Lung (tissue), 12 donors: ENCODE results near the gene TBC1D5. TPM values are rescaled to one million over a fixed set of nuclear protein-coding genes. Genes with fewer than 3 reads are reported as not detected.
A peak's percentile ranks its signal among the peaks of the same experiment; 100 is the strongest.

Experiments used
- ATAC-seq: fragments of 200-7000 bp; cut with Tn5 transposase; one replicate; pipeline ENCODE4 v1.9.1; 2020; ENCODE audit warnings: moderate number of reproducible peaks; ENCODE audit not compliant: insufficient read depth, low FRiP score
- DNase-seq, 3 donors: peaks; one replicate each; pipeline ENCODE4 v3.0.0-alpha.2; 2013 to 2017
- H3K27ac ChIP-seq, 2 donors: one replicate each; pipeline ENCODE4 v1.5.1; 2013; ENCODE audit warnings: mild to moderate bottlenecking in 2 of 2, moderate library complexity in 2 of 2, control low read depth in 1 of 2, inconsistent platforms in 1 of 2, low read depth in 1 of 2, low read length in 1 of 2
- H3K27me3 ChIP-seq, 3 donors: one replicate each; pipeline ENCODE4 v1.5.1; 2013; ENCODE audit warnings: low read length in 2 of 3; ENCODE audit not compliant: control insufficient read depth in 3 of 3, insufficient read depth in 3 of 3
- H3K36me3 ChIP-seq, 4 donors: one replicate each; pipeline ENCODE4 v1.5.1; 2013; ENCODE audit warnings: low read length in 4 of 4, mild to moderate bottlenecking in 1 of 4, moderate library complexity in 1 of 4; ENCODE audit not compliant: control insufficient read depth in 4 of 4, insufficient read depth in 4 of 4
- H3K4me1 ChIP-seq, 5 donors: one replicate each; pipeline ENCODE4 v1.5.1; 2013; ENCODE audit warnings: low read length in 5 of 5, mild to moderate bottlenecking in 2 of 5, moderate library complexity in 1 of 5; ENCODE audit not compliant: control insufficient read depth in 5 of 5, insufficient read depth in 5 of 5
- H3K4me3 ChIP-seq: one replicate; pipeline ENCODE4 v1.5.1; 2013; ENCODE audit warnings: mild to moderate bottlenecking, control low read depth, moderate library complexity
- H3K9ac ChIP-seq, 2 donors: one replicate each; pipeline ENCODE4 v1.5.1; 2013; ENCODE audit warnings: low read length in 2 of 2, control low read depth in 1 of 2; ENCODE audit not compliant: insufficient read depth in 1 of 2
- H3K9me3 ChIP-seq, 4 donors: one replicate each; pipeline ENCODE4 v1.5.1; 2013; ENCODE audit warnings: low read length in 3 of 4, mild to moderate bottlenecking in 1 of 4, moderate library complexity in 1 of 4; ENCODE audit not compliant: control insufficient read depth in 4 of 4, insufficient read depth in 3 of 4
- CTCF ChIP-seq: IDR thresholded peaks from 2 replicates; pipeline ENCODE4 v1.5.1; 2012; ENCODE audit warnings: mild to moderate bottlenecking; ENCODE audit errors: control extremely low read depth, extremely low read depth
- WGBS, 2 donors: extraction: QIAGEN DNeasy Blood & Tissue Kit; methylation state at CpG; one replicate each; pipeline ENCODE4 v1.1.7; 2013; 5-methylcytosine and 5-hydroxymethylcytosine counted together
- polyA plus RNA-seq, 2 donors: library from polyadenylated mRNA; stranded (reverse); fragments of 200-250 nt; gene quantifications; one replicate each; pipeline ENCODE4 v1.2.1, GENCODE V29; 2013
- total RNA-seq, 2 donors: library from RNA; depleted of rRNA in 1 of 2; stranded (reverse); fragments of >200 nt in 1 of 2; gene quantifications; one replicate each; pipeline ENCODE4 v1.2.1, GENCODE V29; 2014 to 2021
- donor health status: control.
- donor health status: control.
- donor health status: Bipolar disorder and iron deficiency.
- donor health status: healthy.
- donor health status: DM: yes; HTN: yes; CAD: no.

The TBC1D5 gene
- total and polyA plus RNA-seq, 4 donors: 8.7 to 111 (median 39.6) TPM

DNA sequence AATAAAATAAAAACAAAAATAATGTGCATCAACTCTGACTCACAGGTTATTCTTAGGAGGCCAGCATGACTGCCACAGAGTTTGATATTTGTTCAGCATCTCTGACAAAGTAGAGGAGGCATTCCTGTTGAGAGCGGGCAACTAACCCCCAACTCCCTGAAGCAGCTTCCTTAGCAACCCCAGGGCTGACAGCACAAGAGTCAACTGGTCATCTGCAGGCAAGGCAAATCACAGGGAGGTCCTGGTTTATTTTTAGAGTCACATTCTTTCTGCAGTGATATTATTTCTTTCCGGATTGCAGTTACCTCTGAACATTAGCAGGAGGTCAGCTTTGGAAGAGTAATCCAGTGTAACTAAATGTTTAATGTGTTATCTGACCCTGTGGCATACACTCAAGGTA lies 584.7 kb downstream of the TBC1D5 start:
- peaks cover 0 to 28% (median 6%) of the 10 kb centered on the region in 4 donors for H3K9me3 ChIP-seq
- H3K9ac ChIP-seq: no peak overlapping the region
- H3K27ac ChIP-seq: peak overlapping the region in 1 of 2 donors; percentile 60
- peaks cover 9 to 62% (median 21%) of the 10 kb centered on the region in 4 donors for H3K36me3 ChIP-seq
- H3K4me3 ChIP-seq: no peak overlapping the region
- no peak for ATAC-seq
- no peaks in the 10 kb centered on the region for H3K27me3 ChIP-seq
- no peak for TF ChIP-seq CTCF
- H3K4me1 ChIP-seq: peaks cover 0 to 4% (median 0%) of the 10 kb centered on the region in 5 donors
- WGBS, 2 donors: 73 to 77% methylated on average over 2 of the region's 2 CpGs
- DNase-seq: no peak

DNA sequence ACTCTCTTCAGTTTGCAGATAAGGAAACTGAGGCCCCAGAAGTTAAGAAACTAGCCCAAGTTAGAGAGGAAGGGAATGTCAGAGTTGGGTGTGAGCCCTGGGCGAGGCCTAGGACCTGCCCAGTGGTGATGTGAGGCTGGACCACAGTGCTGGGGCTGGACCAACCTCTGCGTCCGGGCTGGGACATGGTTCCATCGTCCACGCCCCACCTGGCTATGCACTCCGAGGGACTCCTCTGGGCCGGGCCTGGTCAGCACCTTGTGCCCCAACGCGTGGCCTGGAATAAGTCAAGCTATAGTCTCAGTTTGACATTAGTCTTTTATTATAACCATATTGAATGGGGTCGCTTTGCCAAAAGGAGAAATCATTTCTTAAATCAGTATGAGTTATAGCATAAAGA lies 585.6 kb downstream of the TBC1D5 start:
- Histone ChIP-seq H3K27ac (no peak overlapping the region), H3K9me3 (peaks cover 0 to 30% (median 7%) of the 10 kb centered on the region in 4 donors), H3K27me3 (no peaks in the 10 kb centered on the region), H3K4me1 (peaks cover 0 to 4% (median 0%) of the 10 kb centered on the region in 5 donors), H3K36me3 (peaks cover 9 to 54% (median 22%) of the 10 kb centered on the region in 4 donors), H3K4me3 (no peak overlapping the region), H3K9ac (no peak overlapping the region)
- no peak for ATAC-seq
- no peak for TF ChIP-seq CTCF
- DNase-seq: no peak
- 97 to 99% methylated on average over 10 of the region's 10 CpGs for WGBS, 2 donors

GRCh38 chr3:17155951-17156350 lies 586.5 kb downstream of the TBC1D5 start:
- peaks cover 9 to 48% (median 21%) of the 10 kb centered on the region in 4 donors for H3K36me3 ChIP-seq
- ATAC-seq: no peak
- 82 to 98% methylated on average over 1 of the region's 1 CpG for WGBS, 2 donors

More at GRCh38 chr3:17155951-17156350, 586.5 kb downstream of the TBC1D5 start:
- TF ChIP-seq CTCF: no peak
- H3K4me3 ChIP-seq: no peak overlapping the region
- peaks cover 0 to 4% (median 0%) of the 10 kb centered on the region in 5 donors for H3K4me1 ChIP-seq
- peaks cover 0 to 34% (median 7%) of the 10 kb centered on the region in 4 donors for H3K9me3 ChIP-seq
- no peak overlapping the region for H3K27ac ChIP-seq
- no peaks in the 10 kb centered on the region for H3K27me3 ChIP-seq
- DNase-seq: no peak
- no peak overlapping the region for H3K9ac ChIP-seq
